Measurements from ENCODE around the gene CFAP410.

CFAP410 gene

GRCh38 chr21:44282370-44282769 lies 56.8 kb downstream of the CFAP410 start:
- DNase-seq: no peak

- no peak for DNase-seq
Observed at GRCh38 chr21:44281801-44282200, 57.4 kb downstream of the CFAP410 start.

GRCh38 chr21:44279354-44280260 lies 59.6 kb downstream of the CFAP410 start:
- no peak for DNase-seq
